Panc1 (cell line): ENCODE measurements around the gene PROS1. TPM values are rescaled to one million over a fixed set of nuclear protein-coding genes. Genes with fewer than 3 reads are reported as not detected.
"Not testable (repeated sequence)": the region's sequence is repeated elsewhere in the genome, so short reads cannot be mapped to it uniquely, and the experiment has no call there.

Source experiments
- ATAC-seq: fragments of 200-7000 bp; cut with Tn5 transposase; 2 replicates; pipeline ENCODE4 v1.9.1; 2020; ENCODE audit warnings: mild to moderate bottlenecking, moderate library complexity
- BruUV-seq: library from RNA; stranded (reverse); fragments of 400-500 nt; replicated peaks from 2 replicates; lab custom pipeline; 2021; lab: Mats Ljungman, UMichigan
- CTCF ChIA-PET: fragments of 300-600 bp; sonication (Branson Sonifier 250); formaldehyde crosslinking; loops from one replicate; lab custom pipeline; 2022; ENCODE audit warnings: antibody characterized with exemption; lab: Charles Lee
- POLR2A ChIA-PET: fragments of 300-600 bp; sonication (Branson Sonifier 250); formaldehyde crosslinking; loops from one replicate; lab custom pipeline; 2022; ENCODE audit warnings: antibody characterized with exemption; lab: Charles Lee
- DNase-seq: peaks from one replicate; pipeline ENCODE4 v3.0.0-alpha.2; 2010; ENCODE audit warnings: low read depth, low spot score
- H3K27ac ChIP-seq: 2 replicates; pipeline ENCODE4 v1.5.1; 2011; ENCODE audit warnings: mild to moderate bottlenecking, low read length, inconsistent platforms
- H3K27me3 ChIP-seq: fragments of 200-500 bp; sonication (Bioruptor generic); 2 replicates; pipeline ENCODE4 v1.6.0; 2014; ENCODE audit warnings: low read length, inconsistent platforms; ENCODE audit not compliant: control insufficient read depth, insufficient read depth
- H3K36me3 ChIP-seq: fragments of 200-500 bp; sonication (Bioruptor generic); 2 replicates; pipeline ENCODE4 v1.5.1; 2014; ENCODE audit warnings: inconsistent platforms, mild to moderate bottlenecking, low read length, moderate library complexity; ENCODE audit not compliant: control insufficient read depth, insufficient read depth
- H3K4me1 ChIP-seq: 2 replicates; pipeline ENCODE4 v1.5.1; 2011; ENCODE audit warnings: inconsistent platforms, mild to moderate bottlenecking, low read length, moderate library complexity; ENCODE audit not compliant: control insufficient read depth, insufficient read depth
- H3K4me3 ChIP-seq, 2 experiments: 2 replicates each; pipeline ENCODE4 v1.5.1; 2011 to 2012; ENCODE audit warnings: low read depth in 2 of 2, low read length in 2 of 2, mild to moderate bottlenecking in 2 of 2, inconsistent platforms in 1 of 2, moderate library complexity in 1 of 2
- H3K9me3 ChIP-seq: fragments of 200-500 bp; sonication (Bioruptor generic); 2 replicates; pipeline ENCODE4 v1.5.1; 2014; ENCODE audit warnings: low read depth, mild to moderate bottlenecking, inconsistent platforms, low read length, moderate library complexity; ENCODE audit not compliant: control insufficient read depth, insufficient read depth
- POLR2AphosphoS5 ChIP-seq: IDR thresholded peaks from 2 replicates; pipeline ENCODE4 v1.6.1; 2012; ENCODE audit warnings: mild to moderate bottlenecking, low read depth, low read length, moderate library complexity
- SIN3A ChIP-seq: IDR thresholded peaks from 2 replicates; pipeline ENCODE4 v1.6.1; 2012; ENCODE audit warnings: low read depth, mild to moderate bottlenecking, low read length, moderate library complexity, borderline replicate concordance; ENCODE audit not compliant: insufficient read depth
- TCF7L2 ChIP-seq: IDR thresholded peaks from 2 replicates; pipeline ENCODE4 v1.6.1; 2011; ENCODE audit warnings: mild to moderate bottlenecking, low read depth, low read length, inconsistent platforms
- in situ Hi-C: cut with HindIII; loops from 2 replicates; pipeline ENCODE4 v1.10.0; 2016; ENCODE audit warnings: low sequenced_read_pairs, low pct_unique_long_range_greater_than_20kb
- intact Hi-C: fragments of 100-400 bp; cut with micrococcal nuclease; formaldehyde crosslinking; loops from one replicate; pipeline ENCODE4 v1.10.0; 2022; ENCODE audit not compliant: unreplicated experiment
- total RNA-seq: library from RNA; stranded (reverse); gene quantifications from one replicate; pipeline ENCODE4 v1.2.1, GENCODE V29; 2021; ENCODE audit not compliant: unreplicated experiment
- TF ChIP-seq, protein P1 (sequence below): fragments of 450-650 bp; IDR thresholded peaks from 2 replicates; pipeline ENCODE4 v1.5.1; 2017; ENCODE audit warnings: mild to moderate bottlenecking
- TF ChIP-seq, protein P2 (sequence below), 2 experiments: IDR thresholded peaks; 2 replicates each; pipeline ENCODE4 v1.6.1; 2011 to 2012; ENCODE audit warnings: low read depth in 2 of 2, control low read depth in 1 of 2, low read length in 1 of 2, mild to moderate bottlenecking in 1 of 2, moderate library complexity in 1 of 2; ENCODE audit not compliant: insufficient read depth in 1 of 2

The PROS1 gene
- total RNA-seq, 1 experiment from 2014 or later, result 16.8 TPM

DNA sequence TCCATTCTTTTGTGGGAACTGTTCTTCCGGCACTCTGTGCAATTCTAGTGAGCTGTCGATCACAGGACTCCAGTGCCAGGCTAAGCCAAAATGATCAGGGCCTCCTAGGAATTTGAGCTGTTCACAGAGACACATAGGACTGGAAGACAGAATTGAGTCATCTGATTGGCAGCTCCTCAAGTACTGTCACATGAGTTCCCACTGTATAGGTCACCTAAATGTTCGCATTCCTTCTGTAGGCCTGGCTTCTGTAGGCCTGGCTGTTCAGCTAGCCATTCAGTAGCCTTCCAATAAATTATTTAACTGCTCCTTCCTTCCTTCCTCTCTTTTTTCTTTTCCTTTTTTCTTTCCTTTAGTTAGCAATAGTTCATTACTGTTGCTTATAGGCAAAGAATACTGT lies 4.3 kb downstream of the PROS1 start:
- Histone ChIP-seq H3K4me1 (0 out of 2 replicates have a peak, but pooled peaks cover 4% of the 10 kb centered on the region), H3K36me3 (no peaks in the 10 kb centered on the region), H3K4me3 (no peak overlapping the region), H3K27me3 (no peaks in the 10 kb centered on the region), H3K27ac (no peak overlapping the region), H3K9me3 (no peaks in the 10 kb centered on the region)
- ChIA-PET CTCF (no interaction called here), POLR2A (no interaction called here)
- intact Hi-C loops (no loop called here), in situ Hi-C loops (no loop called here)
- no peak for ATAC-seq
- BruUV-seq, result no TSS peak
- DNase-seq, result peak; percentile 85
- TF ChIP-seq, protein P1, sequence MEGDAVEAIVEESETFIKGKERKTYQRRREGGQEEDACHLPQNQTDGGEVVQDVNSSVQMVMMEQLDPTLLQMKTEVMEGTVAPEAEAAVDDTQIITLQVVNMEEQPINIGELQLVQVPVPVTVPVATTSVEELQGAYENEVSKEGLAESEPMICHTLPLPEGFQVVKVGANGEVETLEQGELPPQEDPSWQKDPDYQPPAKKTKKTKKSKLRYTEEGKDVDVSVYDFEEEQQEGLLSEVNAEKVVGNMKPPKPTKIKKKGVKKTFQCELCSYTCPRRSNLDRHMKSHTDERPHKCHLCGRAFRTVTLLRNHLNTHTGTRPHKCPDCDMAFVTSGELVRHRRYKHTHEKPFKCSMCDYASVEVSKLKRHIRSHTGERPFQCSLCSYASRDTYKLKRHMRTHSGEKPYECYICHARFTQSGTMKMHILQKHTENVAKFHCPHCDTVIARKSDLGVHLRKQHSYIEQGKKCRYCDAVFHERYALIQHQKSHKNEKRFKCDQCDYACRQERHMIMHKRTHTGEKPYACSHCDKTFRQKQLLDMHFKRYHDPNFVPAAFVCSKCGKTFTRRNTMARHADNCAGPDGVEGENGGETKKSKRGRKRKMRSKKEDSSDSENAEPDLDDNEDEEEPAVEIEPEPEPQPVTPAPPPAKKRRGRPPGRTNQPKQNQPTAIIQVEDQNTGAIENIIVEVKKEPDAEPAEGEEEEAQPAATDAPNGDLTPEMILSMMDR, result no peak
- no peak for TF ChIP-seq SIN3A
- no peak for TF ChIP-seq POLR2AphosphoS5
- TF ChIP-seq, protein P2, sequence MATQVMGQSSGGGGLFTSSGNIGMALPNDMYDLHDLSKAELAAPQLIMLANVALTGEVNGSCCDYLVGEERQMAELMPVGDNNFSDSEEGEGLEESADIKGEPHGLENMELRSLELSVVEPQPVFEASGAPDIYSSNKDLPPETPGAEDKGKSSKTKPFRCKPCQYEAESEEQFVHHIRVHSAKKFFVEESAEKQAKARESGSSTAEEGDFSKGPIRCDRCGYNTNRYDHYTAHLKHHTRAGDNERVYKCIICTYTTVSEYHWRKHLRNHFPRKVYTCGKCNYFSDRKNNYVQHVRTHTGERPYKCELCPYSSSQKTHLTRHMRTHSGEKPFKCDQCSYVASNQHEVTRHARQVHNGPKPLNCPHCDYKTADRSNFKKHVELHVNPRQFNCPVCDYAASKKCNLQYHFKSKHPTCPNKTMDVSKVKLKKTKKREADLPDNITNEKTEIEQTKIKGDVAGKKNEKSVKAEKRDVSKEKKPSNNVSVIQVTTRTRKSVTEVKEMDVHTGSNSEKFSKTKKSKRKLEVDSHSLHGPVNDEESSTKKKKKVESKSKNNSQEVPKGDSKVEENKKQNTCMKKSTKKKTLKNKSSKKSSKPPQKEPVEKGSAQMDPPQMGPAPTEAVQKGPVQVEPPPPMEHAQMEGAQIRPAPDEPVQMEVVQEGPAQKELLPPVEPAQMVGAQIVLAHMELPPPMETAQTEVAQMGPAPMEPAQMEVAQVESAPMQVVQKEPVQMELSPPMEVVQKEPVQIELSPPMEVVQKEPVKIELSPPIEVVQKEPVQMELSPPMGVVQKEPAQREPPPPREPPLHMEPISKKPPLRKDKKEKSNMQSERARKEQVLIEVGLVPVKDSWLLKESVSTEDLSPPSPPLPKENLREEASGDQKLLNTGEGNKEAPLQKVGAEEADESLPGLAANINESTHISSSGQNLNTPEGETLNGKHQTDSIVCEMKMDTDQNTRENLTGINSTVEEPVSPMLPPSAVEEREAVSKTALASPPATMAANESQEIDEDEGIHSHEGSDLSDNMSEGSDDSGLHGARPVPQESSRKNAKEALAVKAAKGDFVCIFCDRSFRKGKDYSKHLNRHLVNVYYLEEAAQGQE (IDR thresholded peaks at IDR 0.05; ENCODE audit: insufficient read depth in 1 of 2, low read depth in 2 of 2, low read length in 1 of 2), result no peak
- TF ChIP-seq TCF7L2, result no peak

DNA sequence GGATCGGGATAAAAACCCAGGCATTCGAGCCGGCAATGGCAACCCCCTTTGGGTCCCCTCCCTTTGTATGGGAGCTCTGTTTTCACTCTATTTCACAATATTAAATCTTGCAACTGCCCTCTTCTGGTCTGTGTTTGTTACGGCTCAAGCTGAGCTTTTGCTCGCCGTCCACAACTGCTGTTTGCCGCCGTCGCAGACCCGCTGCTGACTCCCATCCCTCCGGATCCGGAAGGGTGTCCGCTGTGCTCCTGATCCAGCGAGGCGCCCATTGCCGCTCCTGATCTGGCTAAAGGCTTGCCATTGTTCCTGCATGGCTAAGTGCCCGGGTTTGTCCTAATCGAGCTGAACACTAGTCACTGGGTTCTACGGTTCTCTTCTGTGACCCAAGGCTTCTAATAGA lies 8.6 kb downstream of the PROS1 start:
- H3K9me3 ChIP-seq, DNase-seq, in situ Hi-C loops, H3K4me1 ChIP-seq, ATAC-seq, BruUV-seq, H3K4me3 ChIP-seq, H3K27ac ChIP-seq, CTCF ChIA-PET, POLR2A ChIA-PET, H3K36me3 ChIP-seq, intact Hi-C loops, H3K27me3 ChIP-seq: not testable (repeated sequence)

DNA sequence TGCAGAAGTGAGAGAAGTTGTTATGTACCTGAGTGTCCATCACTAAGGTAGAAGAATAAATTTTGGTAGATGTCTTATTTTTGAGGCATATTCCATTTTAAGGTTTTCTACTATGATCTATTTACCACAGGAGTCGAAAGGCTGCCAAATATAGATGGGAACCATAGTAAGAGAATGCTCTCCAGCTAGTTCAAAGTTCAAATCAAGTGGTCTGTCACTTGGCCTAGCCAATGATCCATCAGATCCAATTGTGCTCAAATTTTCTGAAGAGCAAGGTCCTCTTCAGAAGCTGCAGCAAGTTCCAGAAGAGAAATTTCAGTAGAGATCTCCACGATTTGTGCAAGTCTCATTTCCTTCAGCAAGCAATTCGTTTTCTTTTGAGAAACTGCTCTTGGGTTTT lies 10.9 kb downstream of the PROS1 start:
- Histone ChIP-seq H3K4me3 (no peak overlapping the region), H3K9me3 (no peaks in the 10 kb centered on the region), H3K36me3 (no peaks in the 10 kb centered on the region), H3K4me1 (no peaks in the 10 kb centered on the region), H3K27me3 (no peaks in the 10 kb centered on the region), H3K27ac (no peak overlapping the region)
- ATAC-seq, result no peak
- no TSS peak for BruUV-seq
- ChIA-PET POLR2A (no interaction called here), CTCF (no interaction called here)
- intact Hi-C loops (no loop called here), in situ Hi-C loops (no loop called here)
- no peak for DNase-seq
- no peak for TF ChIP-seq POLR2AphosphoS5
- TF ChIP-seq, protein P1, result no peak
